SK-N-SH treated with all-trans-retinoic acid at 6 μM for 48 hours (cell line): ENCODE measurements around the gene GPR6.

Source experiments
- ATAC-seq: fragments of 200-7000 bp; cut with Tn5 transposase; 3 replicates; pipeline ENCODE4 v1.9.1; 2020; ENCODE audit warnings: mild to moderate bottlenecking, moderate library complexity
- BACH2 ChIP-seq: fragments of 250-450 bp; sonication (Bioruptor Pico); IDR thresholded peaks from 2 replicates; pipeline ENCODE4 v1.9.0; 2021; ENCODE audit warnings: mild to moderate bottlenecking, borderline replicate concordance
- ESRRG ChIP-seq: fragments of 250-450 bp; sonication (Bioruptor Pico); IDR thresholded peaks from 2 replicates; pipeline ENCODE4 v1.6.1; 2021; ENCODE audit warnings: mild to moderate bottlenecking
- PPARA ChIP-seq: fragments of 250-450 bp; sonication (Bioruptor Pico); IDR thresholded peaks from 2 replicates; pipeline ENCODE4 v1.5.0; 2020; ENCODE audit warnings: mild to moderate bottlenecking, borderline replicate concordance
- RARB ChIP-seq: fragments of 250-450 bp; sonication (Bioruptor Pico); IDR thresholded peaks from 2 replicates; pipeline ENCODE4 v1.8.0; 2021; ENCODE audit warnings: mild to moderate bottlenecking, moderate library complexity
- SNAI2 ChIP-seq: fragments of 250-450 bp; sonication (Bioruptor Pico); IDR thresholded peaks from 2 replicates; pipeline ENCODE4 v1.5.0; 2020; ENCODE audit warnings: mild to moderate bottlenecking, moderate library complexity
- TCF4 ChIP-seq: fragments of 250-450 bp; sonication (Bioruptor Pico); IDR thresholded peaks from 2 replicates; pipeline ENCODE4 v1.8.0; 2021; ENCODE audit warnings: mild to moderate bottlenecking, moderate library complexity, borderline replicate concordance
- TOX ChIP-seq: fragments of 250-450 bp; sonication (Bioruptor Pico); IDR thresholded peaks from 2 replicates; pipeline ENCODE4 v1.8.0; 2021; ENCODE audit warnings: mild to moderate bottlenecking, moderate library complexity, borderline replicate concordance
- ZFP30 ChIP-seq: fragments of 450-650 bp; formaldehyde crosslinking; IDR thresholded peaks from 2 replicates; pipeline ENCODE4 v1.5.0; 2022; ENCODE audit warnings: mild to moderate bottlenecking, moderate library complexity
- TF ChIP-seq, protein P1 (sequence below): fragments of 250-450 bp; sonication (Bioruptor Pico); IDR thresholded peaks from 2 replicates; pipeline ENCODE4 v1.5.1; 2021; ENCODE audit warnings: mild to moderate bottlenecking, moderate library complexity
- TF ChIP-seq, protein P2 (sequence below): fragments of 250-450 bp; sonication (Bioruptor Pico); IDR thresholded peaks from 2 replicates; pipeline ENCODE4 v1.8.0; 2020; ENCODE audit warnings: mild to moderate bottlenecking, moderate library complexity, borderline replicate concordance
- TF ChIP-seq, protein P3 (sequence below): fragments of 250-450 bp; sonication (Bioruptor Pico); IDR thresholded peaks from 2 replicates; pipeline ENCODE4 v1.5.0; 2020; ENCODE audit warnings: mild to moderate bottlenecking, moderate library complexity

The GPR6 gene

DNA sequence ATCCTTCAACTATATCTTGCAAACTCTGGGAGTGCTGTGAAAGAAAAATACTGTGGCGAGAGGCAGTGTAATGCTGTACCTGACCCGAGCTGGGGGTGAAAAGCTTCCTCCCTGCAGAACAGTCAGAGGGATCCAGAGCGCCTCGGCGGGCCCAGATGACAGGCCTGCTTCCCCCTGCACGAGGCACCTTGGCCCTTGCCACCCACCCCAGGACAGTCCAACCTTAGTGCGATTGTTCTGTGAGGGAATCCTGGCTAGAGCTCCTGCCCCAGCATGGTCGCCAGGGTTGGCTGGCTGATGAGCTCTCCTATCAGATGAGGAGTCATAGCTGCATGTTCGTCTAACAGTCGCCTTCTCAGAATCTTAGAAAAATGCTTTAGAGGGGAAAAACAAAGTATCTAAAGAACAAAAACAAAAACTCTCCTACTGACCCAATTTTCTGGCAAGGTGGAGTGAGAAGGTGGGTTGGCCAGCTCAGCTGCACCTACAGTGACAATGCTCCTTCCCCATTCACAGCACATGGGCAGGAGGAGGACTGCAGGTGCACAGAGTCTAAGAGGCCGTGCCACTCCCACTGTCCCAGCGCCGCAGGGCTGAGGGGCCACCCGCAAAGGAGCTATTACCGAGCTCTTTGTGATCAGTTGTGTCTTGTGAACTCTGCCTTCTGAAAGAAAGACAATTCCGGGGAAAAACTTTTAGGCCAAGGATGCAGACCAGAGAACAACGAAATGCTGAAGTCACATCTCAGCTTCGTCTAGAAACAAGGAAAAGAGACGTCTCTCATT lies 28.6 kb upstream of the GPR6 start:
- no peak for ATAC-seq
- no peak for TF ChIP-seq SNAI2 (CRISPR knock-in tag)
- TF ChIP-seq, protein P1, sequence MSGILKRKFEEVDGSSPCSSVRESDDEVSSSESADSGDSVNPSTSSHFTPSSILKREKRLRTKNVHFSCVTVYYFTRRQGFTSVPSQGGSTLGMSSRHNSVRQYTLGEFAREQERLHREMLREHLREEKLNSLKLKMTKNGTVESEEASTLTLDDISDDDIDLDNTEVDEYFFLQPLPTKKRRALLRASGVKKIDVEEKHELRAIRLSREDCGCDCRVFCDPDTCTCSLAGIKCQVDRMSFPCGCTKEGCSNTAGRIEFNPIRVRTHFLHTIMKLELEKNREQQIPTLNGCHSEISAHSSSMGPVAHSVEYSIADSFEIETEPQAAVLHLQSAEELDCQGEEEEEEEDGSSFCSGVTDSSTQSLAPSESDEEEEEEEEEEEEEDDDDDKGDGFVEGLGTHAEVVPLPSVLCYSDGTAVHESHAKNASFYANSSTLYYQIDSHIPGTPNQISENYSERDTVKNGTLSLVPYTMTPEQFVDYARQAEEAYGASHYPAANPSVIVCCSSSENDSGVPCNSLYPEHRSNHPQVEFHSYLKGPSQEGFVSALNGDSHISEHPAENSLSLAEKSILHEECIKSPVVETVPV (CRISPR knock-in tag) = no peak
- TF ChIP-seq TOX = no peak
- no peak for TF ChIP-seq ZFP30 (CRISPR knock-in tag)

DNA sequence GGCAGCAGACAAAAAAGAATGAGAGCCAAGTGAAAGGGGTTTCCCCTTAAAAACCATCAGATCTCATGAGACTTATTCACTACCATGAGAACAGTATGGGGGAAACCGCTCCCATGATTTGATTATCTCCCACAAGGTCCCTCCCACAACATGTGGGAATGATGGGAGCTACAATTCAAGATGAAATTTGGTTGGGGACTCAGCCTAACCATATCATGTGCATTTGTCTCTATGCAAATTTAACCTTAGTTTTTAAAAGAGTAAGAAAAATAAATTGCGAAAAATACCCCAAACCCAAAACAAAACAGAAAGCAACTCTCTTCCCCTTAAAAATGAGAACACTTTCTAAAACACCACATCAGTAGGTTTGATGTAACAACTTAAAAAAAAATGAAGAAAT lies 22.6 kb upstream of the GPR6 start:
- ATAC-seq = no peak
- TF ChIP-seq, protein P2, sequence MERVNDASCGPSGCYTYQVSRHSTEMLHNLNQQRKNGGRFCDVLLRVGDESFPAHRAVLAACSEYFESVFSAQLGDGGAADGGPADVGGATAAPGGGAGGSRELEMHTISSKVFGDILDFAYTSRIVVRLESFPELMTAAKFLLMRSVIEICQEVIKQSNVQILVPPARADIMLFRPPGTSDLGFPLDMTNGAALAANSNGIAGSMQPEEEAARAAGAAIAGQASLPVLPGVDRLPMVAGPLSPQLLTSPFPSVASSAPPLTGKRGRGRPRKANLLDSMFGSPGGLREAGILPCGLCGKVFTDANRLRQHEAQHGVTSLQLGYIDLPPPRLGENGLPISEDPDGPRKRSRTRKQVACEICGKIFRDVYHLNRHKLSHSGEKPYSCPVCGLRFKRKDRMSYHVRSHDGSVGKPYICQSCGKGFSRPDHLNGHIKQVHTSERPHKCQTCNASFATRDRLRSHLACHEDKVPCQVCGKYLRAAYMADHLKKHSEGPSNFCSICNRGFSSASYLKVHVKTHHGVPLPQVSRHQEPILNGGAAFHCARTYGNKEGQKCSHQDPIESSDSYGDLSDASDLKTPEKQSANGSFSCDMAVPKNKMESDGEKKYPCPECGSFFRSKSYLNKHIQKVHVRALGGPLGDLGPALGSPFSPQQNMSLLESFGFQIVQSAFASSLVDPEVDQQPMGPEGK (CRISPR knock-in tag) = no peak

DNA sequence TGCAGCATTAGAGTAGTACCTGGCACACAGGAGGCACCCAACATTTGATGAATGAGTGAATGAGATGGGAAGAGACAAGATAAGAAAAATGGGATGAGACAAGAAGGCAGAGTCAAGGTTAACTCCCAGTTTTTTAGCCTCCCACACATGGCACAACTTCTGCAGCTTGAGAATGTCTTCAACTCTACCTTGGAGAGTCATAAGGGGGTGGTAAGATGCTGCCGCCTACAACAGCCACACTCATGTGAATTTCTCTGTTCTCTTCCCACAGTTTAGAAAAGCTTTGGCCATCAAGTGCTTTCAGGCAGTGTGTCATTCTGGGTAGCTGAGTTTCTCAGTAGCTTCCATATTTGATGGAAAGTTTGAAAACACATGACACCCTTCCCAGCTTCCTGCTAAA lies 19.5 kb upstream of the GPR6 start:
- ATAC-seq = no peak
- TF ChIP-seq, protein P3, sequence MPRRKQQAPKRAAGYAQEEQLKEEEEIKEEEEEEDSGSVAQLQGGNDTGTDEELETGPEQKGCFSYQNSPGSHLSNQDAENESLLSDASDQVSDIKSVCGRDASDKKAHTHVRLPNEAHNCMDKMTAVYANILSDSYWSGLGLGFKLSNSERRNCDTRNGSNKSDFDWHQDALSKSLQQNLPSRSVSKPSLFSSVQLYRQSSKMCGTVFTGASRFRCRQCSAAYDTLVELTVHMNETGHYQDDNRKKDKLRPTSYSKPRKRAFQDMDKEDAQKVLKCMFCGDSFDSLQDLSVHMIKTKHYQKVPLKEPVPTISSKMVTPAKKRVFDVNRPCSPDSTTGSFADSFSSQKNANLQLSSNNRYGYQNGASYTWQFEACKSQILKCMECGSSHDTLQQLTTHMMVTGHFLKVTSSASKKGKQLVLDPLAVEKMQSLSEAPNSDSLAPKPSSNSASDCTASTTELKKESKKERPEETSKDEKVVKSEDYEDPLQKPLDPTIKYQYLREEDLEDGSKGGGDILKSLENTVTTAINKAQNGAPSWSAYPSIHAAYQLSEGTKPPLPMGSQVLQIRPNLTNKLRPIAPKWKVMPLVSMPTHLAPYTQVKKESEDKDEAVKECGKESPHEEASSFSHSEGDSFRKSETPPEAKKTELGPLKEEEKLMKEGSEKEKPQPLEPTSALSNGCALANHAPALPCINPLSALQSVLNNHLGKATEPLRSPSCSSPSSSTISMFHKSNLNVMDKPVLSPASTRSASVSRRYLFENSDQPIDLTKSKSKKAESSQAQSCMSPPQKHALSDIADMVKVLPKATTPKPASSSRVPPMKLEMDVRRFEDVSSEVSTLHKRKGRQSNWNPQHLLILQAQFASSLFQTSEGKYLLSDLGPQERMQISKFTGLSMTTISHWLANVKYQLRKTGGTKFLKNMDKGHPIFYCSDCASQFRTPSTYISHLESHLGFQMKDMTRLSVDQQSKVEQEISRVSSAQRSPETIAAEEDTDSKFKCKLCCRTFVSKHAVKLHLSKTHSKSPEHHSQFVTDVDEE = no peak
- TF ChIP-seq, protein P2 (CRISPR knock-in tag) = no peak
- TF ChIP-seq, protein P1 (CRISPR knock-in tag) = no peak

DNA sequence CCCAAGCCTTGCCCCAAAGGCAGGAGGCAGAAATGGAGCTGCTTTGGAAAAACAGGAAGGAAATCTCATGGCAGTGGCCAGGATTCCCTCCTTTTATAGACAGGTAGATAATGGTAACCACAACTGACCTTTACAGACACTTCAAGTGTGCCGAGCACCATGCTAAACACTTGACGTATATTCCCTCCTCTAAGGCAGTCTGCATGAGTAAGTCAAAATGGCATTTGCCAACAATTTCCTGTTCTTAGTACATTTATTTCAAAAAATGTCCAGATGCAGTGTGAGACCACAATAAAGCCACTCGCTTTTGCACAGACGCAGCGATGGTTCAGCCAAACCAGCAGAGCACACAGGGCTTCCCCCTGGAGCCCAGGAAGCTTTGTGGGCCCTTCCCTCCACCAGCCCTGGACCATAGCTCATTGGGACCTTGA lies 16.5 kb upstream of the GPR6 start:
- TF ChIP-seq RARB (CRISPR knock-in tag) = no peak
- no peak for TF ChIP-seq PPARA (CRISPR knock-in tag)
- no peak for TF ChIP-seq BACH2 (CRISPR knock-in tag)
- no peak for TF ChIP-seq TCF4
- no peak for TF ChIP-seq ESRRG (CRISPR knock-in tag)
- no peak for TF ChIP-seq SNAI2 (CRISPR knock-in tag)
- TF ChIP-seq, protein P3 = no peak
- ATAC-seq = no peak; the same call in 2 of the 3 replicates
